GM21423 (cell line): Measurements from ENCODE around the gene PRKD2.
"Not testable (repeated sequence)": the region's sequence is repeated elsewhere in the genome, so short reads cannot be mapped to it uniquely, and the experiment has no call there.

Source experiments
- ATAC-seq: cut with Tn5 transposase; IDR thresholded peaks from one replicate; pipeline ENCODE4 v1.9.1; 2021; ENCODE audit warnings: mild to moderate bottlenecking, moderate library complexity; ENCODE audit not compliant: unreplicated experiment

PRKD2 gene

DNA sequence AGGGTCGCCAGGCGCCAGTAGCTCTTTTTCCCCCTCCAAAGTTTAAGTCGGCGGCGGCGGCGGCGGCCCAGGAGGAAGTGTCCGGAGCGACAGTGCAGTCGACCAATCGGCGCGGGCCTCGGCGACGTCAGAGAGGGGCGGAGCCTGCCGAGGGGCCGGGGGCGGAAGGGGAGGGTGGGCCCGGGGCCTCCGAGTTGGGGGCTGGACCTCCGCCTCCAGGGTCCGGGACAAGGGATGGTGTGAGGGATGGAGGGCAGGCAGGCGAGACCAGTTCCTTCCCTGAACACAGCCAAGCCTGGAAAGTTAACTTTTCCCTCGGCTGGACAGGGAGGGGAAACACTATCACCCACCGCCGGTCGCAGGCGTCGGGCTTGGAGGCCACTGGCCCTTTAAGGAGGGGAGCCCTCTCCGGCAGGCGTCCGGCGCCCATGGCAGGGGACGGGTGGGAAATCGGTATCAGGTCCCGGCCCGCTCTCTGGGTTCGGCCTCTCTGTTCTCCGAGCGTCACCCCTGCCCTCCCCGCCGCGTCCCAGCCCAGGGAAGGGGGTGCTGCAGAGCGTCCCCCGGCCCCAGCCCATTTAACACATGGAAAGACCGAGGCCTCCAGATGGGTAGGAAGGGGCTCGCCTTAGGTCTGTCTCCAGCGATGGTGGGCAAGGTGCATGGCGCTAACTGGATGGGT lies at the start of gene PRKD2:
TSS of gene PRKD2 (minus strand) at position 81 of the 682 bp plus-strand sequence. CDS start 744 bp downstream, outside the sequence.
- peak; percentile 32 for ATAC-seq

DNA sequence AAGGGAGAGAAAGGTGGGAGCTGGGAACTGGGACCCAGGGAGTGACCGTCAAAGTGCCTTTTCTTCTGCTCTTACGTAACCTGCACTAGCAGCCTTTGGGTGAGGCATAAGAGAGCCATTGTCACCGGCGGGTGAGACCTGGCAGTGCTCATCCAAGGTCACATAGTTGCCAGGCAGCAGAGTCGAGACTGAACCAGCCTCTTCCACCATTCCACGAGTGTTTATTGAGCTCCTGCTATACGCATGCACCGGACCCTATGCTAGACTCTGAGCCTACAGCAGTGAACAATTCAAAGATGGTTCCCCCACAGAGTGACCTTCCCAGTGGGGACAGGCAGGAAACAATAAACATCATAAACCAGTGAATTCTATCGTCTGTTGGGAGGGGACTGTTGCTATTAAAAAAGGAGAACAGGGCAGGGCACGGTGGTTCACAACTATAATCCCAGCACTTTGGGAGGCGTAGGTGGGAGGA lies 47.9 kb upstream of the PRKD2 start:
- ATAC-seq = no peak

DNA sequence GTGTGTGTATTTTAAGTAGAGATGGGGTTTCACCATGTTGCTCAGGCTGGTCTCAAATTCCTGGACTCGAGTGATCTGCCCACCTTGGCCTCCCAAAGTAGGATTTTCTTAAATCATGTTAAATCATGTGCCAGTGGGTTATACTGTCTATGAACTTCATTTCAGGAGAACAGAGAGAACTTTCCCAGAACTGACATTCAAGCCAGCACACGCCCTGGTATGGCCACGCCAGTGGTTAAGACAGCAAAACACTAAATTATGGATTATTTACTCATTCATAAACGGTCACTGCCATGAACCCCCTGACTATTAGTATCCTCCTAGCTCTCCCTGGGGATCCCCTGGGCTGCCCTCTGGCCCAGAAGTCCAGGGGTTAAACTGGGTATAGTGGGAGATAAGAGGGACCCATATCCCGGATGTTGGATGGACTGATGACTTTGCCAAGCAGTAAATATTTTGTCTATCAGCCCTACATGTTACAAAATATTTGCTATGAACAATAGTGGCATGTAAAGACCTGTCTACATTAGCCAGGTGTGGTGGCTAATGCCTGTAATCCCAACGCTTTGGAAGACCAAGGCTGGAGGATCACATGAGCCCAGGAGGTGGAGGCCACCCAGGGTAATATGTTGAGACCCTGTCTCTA lies 45.5 kb upstream of the PRKD2 start:
- ATAC-seq = no peak

DNA sequence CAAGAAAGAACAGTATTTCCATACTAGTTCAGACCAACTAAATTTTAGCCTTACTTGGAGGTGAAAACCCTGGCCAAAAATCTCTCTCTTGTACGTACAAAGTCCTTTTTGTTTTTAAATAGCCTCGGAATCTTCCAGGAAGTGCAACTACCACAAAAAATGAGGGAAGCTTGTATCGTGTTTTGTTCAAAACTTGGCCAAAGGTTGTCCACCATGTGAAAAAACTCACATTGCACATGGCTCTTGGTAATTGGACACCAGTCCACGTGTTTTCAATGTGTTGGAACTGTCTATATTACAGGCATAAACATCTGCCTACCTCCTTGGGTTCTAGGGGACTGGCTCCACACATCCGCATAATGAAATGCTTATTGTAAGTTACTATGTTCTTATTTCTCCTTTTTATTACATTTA lies 44.5 kb upstream of the PRKD2 start:
- ATAC-seq = no peak

DNA sequence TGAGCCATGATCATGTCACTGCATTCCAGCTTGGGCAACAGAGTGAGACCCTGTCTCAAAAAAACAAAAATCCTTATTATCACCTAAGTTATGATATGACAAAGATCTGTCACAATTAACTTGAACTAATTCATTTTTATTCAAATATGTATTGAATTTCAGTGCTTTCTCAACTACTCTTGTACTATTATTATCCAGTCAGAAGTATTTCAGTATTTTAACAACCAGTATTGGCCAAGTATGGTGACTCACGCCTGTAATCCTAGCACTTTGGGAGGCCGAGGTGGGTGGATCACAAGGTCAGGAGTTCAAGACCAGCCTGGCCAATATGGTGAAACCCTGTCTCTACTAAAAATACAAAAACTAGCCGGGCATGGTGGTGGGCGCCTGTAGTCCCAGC lies 44.0 kb upstream of the PRKD2 start:
- not testable (repeated sequence) for ATAC-seq

DNA sequence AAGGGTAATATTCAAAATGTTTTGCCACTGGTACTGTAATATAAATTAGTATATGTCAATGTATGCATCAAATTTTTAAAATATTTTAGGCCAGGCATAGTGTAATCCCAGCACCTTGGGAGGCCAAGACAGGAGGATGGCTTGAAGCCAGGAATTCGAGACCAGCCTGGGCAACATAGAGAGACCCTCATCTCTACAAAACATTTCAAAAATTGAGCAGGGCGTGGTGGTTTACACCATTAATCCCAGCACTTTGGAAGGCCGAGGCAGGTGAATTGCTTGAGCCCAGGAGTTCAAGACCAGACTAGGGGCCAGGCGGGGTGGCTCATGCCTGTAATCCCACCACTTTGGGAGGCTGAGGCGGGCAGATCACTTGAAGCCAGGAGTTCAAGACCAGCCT lies 43.4 kb upstream of the PRKD2 start:
- no peak for ATAC-seq

DNA sequence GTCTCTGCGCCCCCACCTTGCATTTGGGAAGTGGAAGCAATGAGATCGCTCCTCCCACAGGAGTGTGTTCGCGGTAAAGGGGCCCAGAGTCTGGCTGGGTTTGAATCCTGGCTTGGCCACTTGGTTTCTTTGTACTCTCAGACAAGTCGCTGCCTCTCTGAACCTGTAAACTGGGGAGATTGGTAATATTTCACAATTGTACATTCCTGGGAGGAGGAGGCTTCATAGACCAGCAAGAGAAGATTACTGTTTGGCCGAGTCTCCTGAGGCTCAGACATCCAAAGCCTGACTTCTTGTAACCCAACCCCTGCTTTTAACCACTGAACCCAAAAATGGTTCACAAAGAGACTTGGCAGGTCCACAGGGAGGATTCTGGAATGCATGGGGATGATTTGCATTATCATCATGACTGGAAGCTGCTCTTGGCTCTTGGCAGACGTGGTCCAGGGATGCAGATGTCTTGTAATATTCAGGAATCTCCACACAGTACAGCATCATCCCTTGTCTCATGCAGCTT lies 43.0 kb upstream of the PRKD2 start:
- no peak for ATAC-seq

DNA sequence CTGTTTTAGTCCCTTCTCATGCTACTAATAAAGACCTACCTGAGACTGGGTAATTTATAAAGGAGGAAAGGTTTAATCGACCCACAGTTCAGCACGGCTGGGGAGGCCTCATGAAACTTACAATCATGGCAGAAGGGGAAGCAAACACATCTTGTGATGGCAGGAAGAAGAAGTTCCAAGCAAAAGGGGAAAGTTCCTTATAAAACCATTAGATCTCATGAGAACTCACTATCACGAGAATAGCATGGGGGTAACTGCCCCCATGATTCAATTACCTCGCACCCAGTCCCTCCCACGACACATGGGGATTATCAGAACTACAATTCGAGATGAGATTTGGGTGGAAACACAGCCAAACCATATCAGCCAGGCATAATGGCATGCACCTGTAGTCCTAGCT lies 42.3 kb upstream of the PRKD2 start:
- ATAC-seq = no peak

DNA sequence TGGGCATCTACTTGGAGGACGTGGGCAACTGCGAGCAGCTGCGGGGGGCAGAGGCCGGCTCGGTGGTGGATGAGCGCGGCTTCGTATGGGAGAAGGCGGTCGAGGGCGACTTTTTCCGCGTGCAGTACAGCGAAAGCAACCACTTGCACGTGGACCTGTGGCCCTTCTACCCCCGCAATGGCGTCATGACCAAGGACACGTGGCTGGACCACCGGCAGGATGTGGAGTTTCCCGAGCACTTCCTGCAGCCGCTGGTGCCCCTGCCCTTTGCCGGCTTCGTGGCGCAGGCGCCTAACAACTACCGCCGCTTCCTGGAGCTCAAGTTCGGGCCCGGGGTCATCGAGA lies 39.6 kb upstream of the PRKD2 start:
- no peak for ATAC-seq

DNA sequence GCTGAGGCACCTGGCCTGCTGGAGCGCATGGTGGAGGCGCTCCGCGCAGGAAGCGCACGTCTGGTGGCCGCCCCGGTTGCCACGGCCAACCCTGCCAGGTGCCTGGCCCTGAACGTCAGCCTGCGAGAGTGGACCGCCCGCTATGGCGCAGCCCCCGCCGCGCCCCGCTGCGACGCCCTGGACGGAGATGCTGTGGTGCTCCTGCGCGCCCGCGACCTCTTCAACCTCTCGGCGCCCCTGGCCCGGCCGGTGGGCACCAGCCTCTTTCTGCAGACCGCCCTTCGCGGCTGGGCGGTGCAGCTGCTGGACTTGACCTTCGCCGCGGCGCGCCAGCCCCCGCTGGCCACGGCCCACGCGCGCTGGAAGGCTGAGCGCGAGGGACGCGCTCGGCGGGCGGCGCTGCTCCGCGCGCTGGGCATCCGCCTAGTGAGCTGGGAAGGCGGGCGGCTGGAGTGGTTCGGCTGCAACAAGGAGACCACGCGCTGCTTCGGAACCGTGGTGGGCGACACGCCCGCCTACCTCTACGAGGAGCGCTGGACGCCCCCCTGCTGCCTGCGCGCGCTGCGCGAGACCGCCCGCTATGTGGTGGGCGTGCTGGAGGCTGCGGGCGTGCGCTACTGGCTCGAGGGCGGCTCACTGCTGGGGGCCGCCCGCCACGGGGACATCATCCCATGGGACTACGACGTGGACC lies 39.1 kb upstream of the PRKD2 start:
- ATAC-seq = no peak

DNA sequence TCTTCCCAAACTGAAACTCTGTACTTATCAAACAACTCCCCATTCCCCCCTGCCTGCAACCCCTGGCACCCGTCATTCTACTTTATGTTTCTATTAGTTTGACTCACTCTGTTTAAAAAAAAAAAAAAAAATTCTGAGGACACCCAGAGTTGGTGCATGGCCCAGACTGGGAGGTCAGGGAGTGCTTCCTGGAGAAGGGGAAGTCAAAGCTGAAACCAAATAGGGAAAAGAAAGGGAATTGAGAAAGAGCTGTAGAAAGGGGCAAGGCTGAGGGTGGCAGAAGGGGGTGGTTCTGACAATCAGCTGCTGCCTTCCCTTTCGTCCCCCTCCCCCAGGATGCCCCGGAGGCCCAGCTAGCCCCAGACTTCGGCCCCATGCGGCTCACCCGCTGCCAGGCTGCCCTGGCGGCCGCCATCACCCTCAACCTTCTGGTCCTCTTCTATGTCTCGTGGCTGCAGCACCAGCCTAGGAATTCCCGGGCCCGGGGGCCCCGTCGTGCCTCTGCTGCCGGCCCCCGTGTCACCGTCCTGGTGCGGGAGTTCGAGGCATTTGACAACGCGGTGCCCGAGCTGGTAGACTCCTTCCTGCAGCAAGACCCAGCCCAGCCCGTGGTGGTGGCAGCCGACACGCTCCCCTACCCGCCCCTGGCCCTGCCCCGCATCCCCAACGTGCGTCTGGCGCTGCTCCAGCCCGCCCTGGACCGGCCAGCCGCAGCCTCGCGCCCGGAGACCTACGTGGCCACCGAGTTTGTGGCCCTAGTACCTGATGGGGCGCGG lies 38.4 kb upstream of the PRKD2 start:
- no peak for ATAC-seq

DNA sequence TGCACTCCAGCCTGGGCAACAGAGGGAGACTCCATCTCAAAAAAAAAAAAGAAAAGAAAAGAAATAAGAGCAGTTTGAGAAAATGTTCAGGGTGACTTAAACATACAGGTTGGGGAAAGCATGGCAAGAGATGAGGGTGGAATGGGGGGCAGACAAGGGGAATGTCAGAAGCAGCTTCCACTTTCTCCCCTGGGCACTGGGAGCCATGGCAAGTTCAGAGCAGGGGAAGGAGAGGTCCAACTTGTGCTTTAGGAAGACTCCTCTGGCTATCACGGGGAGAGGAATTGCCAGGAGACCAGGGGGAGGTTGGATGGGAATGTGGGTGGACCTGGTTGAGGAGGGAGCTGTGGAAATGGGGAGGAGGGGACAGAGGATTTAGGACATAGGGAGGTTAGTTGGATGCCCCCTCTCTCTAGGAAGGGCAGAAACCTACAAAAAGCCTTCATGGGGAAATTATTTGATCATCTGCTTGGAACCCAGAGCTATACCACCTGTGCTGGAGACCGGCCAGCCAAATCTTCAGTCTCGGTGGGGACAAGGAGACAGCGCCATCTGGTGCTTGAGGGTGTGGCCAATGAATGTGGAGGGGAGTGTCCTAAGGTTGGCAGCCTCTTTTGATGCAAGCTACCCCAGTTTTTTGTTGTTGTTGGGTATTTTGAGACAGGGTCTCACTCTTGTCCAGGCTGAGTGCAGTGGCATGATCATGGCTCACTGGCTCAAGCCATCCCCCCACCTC lies 36.7 kb upstream of the PRKD2 start:
- ATAC-seq = no peak

DNA sequence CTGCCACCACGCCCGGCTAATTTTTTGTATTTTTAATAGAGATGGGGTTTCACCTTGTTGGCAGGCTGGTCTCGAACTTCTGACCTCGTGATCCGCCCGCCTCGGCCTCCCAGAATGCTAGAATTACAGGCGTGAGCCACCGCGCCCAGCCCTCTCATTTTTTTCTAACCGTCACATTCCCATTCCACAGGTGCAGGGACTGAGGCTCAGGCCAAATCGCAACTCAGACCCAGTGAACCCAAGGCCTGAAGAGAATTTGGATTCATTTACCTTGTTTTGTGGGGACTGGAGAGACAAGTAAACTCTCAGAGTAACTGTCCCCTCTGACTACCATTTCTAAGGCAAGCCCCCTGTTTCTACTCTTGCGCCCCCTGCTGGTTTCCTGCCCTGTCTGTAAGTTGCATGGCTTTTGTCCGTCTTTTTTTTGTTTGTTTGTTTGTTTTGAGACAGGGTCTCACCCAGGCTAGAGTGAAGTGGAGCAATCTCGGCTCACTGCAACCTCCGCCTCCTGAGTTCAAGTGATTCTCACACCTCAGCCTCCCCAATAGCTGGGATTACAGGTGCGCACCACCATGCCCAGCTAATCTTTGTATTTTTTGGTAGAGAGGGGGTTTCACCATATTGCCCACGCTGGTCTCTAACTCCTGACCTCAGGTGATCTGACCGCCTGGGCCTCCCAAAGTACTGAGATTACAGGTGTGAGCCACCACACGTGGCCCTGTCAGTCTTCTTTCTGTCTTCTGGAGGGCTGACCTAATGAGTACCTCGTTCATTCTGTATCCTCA lies 31.6 kb upstream of the PRKD2 start:
- ATAC-seq = no peak

DNA sequence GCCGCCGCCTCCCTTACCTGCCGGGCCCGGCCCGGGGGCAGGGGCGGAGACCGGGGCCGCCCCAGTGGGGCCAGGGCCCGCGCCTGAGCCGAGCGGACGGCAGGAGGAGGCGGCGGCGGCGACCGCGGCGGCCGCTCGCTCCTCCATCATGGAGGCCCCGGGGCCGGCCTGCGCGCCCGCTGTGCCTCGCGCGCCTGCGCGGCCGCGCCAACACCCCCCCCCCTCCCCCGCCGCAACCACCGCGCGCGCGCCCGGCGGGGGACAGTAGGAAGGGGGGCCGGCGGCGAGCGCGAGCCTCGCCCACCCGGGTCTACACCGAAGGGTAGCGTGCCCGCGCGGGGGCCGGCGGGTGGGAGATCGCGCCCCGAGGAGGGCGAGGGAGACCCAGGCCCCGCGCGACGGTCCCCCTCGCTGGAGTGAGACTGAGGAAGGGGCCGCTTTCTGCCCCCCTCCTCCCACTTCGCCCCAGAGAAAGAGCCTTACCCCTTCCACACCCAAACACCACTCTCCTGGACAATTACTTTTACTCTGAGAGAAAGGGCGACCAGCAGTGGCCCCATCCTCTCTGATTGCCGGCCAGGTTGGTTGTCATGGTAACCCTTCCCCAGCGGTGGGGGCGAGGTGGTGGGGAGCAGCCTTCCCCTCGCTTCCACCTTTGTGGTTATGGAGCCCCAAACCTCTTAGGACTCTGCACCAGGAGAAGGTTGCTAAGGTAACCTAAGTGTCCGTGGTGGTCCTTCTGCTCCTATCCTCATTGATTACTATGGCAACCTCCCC lies 29.6 kb upstream of the PRKD2 start, which contains the start of gene STRN4:
TSS of gene STRN4 (minus strand) at position 170 of the 777 bp plus-strand sequence. CDS start at position 150, 20 bp downstream.
- ATAC-seq = peak; percentile 48

DNA sequence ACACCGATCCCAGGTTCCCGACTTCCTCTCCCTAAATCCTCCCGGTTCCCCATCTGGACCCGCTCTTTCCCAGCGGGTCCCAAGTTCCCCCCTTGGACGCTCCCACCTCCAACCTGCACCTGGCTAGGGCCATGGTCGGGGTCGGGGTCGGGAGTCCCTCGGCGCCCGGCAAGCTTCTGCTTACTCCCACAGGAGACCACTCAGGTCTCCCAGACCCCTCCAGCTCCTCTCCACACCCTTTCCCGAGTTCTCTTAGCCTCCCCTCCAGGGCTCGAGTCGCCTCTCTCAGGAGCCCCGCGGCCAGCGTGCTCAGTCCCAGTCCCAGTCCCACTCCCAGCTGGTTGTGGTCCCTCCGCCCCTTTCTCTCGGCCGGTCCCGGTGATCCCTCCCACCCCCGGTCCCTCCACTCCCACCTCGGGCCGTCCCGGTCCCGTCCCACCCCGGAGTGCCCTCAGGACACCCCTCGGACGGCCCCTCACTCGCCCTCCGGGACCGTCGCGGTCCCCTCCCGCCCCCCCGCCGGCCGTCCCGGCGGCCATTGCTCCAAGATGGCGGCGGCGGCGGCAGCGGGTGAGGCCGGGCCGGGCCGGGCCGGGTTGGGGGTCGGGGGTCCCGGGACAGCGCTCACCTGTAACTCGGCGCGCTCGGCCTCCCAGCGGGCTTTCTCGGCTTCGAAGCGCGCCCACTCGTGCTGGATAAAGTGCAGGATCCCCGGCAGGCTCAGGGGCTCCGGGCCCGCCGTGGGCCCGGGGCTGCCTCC lies 28.8 kb upstream of the PRKD2 start, which contains the start of gene FKRP:
TSS of gene FKRP (plus strand) at position 537 of the 760 bp plus-strand sequence. CDS start 9,394 bp downstream, outside the sequence.
- ATAC-seq = peak; percentile 41

DNA sequence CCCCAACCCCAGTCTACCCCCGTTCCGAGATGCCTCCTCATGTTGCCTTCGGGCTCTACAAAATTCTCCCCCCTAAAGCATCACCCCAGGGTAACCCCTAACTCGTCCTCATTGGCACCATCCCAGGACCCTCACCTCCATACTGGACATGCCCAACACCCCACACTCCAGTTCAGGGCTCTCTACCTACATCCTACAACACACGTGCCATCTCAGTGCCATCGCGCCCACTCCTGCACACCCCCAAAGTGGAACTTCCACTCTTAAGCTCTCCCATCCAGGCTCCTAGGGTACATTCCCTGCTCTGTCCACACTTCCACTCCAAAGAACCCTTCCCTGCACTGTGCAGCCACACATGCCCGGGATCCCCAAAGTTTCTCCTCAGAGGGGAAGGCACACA lies 28.1 kb upstream of the PRKD2 start:
- ATAC-seq = no peak

DNA sequence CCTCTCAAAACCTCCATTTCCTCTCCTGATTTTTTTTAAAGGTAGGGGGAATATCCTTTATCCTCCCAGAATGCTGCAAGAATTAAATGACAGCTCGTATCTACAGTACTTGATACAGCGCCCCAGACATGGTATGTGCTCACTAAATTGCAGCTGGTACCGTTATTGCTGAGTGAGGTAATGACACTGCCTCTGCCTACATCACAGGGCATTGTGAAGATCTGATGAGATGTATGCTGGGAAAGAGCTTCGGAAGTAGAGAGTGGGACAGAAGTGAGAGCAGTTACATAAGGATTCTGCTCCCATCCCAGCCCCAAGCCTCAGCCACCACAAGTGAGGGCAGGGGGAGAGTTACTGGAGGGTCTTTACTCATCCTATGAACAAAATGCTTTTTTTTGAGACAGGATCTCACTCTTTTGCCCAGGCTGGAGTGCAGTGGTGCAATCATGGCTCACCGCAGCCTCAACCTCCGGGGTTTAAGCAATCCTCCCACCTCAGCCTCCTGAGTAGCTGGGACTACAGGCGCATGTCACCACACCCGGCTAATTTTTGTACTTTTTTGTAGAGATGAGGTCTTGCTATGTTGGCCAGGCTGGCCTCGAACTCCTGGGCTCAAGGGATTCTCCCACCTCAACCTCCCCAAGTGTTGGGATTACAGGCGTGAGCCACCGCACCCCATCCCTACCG lies 27.2 kb upstream of the PRKD2 start:
- no peak for ATAC-seq
